Gastroesophageal sphincter (tissue), 4 donors: ENCODE data around the gene TMEM106A. TPM values are rescaled to one million over a fixed set of nuclear protein-coding genes. Genes with fewer than 3 reads are reported as not detected.

ENCODE experiments used
- ATAC-seq: fragments of 150-250 bp; one replicate; pipeline ENCODE4 v1.9.1; 2016; ENCODE audit warnings: mild to moderate bottlenecking, moderate library complexity
- H3K27ac ChIP-seq, 4 donors: fragments of 200-600 bp; sonication (generic) in 3 of 4; 1 replicate in 3 of 4; 2 replicates in 1 of 4; pipeline ENCODE4 v1.5.1; 2016 to 2019
- H3K27me3 ChIP-seq: fragments of 200-600 bp; sonication (generic); one replicate; pipeline ENCODE4 v1.5.1; 2019
- H3K36me3 ChIP-seq, 2 donors: fragments of 200-600 bp; sonication (generic); one replicate each; pipeline ENCODE4 v1.5.1; 2019; ENCODE audit warnings: control low read depth in 1 of 2
- H3K4me1 ChIP-seq, 3 donors: fragments of 200-600 bp; sonication (generic); 1 replicate in 2 of 3; 2 replicates in 1 of 3; pipeline ENCODE4 v1.5.1; 2016 to 2019; ENCODE audit warnings: control low read depth in 2 of 3
- H3K4me3 ChIP-seq, 2 donors: fragments of 200-600 bp; sonication (generic); one replicate each; pipeline ENCODE4 v1.5.1; 2019; ENCODE audit warnings: mild to moderate bottlenecking in 1 of 2, moderate library complexity in 1 of 2
- H3K9me3 ChIP-seq, 3 donors: fragments of 200-600 bp; sonication (generic); one replicate each; pipeline ENCODE4 v1.5.1; 2017 to 2019; ENCODE audit warnings: control low read depth in 2 of 3
- EP300 ChIP-seq: sonication (generic); formaldehyde crosslinking; IDR thresholded peaks from one replicate; pipeline ENCODE4 v1.6.1; 2017; ENCODE audit warnings: antibody characterized with exemption, mild to moderate bottlenecking
- POLR2A ChIP-seq, 2 donors: fragments of 450-650 bp; IDR thresholded peaks; one replicate each; pipeline ENCODE4 v1.6.1; 2017; ENCODE audit warnings: antibody characterized with exemption in 2 of 2, mild to moderate bottlenecking in 2 of 2, moderate library complexity in 1 of 2
- POLR2AphosphoS5 ChIP-seq: sonication (generic); formaldehyde crosslinking; IDR thresholded peaks from one replicate; pipeline ENCODE4 v1.6.1; 2017; ENCODE audit warnings: antibody characterized with exemption
- WGBS, 2 donors: methylation state at CpG; one replicate each; pipeline ENCODE4 v1.1.5; 2018; ENCODE audit warnings: low coverage in 1 of 2; 5-methylcytosine and 5-hydroxymethylcytosine counted together
- total RNA-seq, 4 donors: library from RNA; depleted of rRNA; stranded (reverse); fragments of >200 nt; gene quantifications; one replicate each; pipeline ENCODE4 v1.1.0, GENCODE V29; 2016
- TF ChIP-seq, protein P1 (sequence below), 4 experiments: fragments of 200-600 bp in 2 of 4; fragments of 450-650 bp in 2 of 4; sonication (generic) in 1 of 4; IDR thresholded peaks; one replicate each; pipeline ENCODE4 v1.5.1; 2017 to 2019; ENCODE audit warnings: antibody characterized with exemption in 4 of 4, mild to moderate bottlenecking in 2 of 4, moderate library complexity in 2 of 4

Gene TMEM106A
- total RNA-seq, 4 donors from 2014 or later, result 3.7 to 13.5 (median 4.4) TPM

DNA sequence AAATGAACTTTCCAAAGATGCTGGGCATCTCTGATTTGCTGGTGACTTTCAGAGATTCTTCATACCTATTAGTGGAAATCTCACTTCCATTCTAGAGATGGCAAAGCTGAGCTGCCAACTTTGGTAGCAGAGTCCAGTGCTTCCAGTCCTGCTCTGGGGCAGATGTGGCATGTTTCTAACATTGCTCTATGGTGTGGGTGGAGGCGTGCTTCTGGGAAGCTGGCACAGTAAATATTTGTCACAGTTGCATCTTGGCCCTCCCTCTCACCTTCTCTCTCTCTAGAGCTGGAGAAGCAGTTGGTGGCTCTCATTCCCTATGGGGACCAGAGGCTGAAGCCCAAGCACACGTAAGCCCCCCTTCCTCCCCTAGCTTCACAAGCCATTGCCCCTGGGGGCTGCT, 1.9 kb downstream of the TMEM106A start:
- 67 to 88% methylated on average over 1 of the region's 2 CpGs for WGBS, 2 donors
- Histone ChIP-seq H3K9me3 (no peaks in the 10 kb centered on the region), H3K4me1 (peaks cover 0 to 28% (median 0%) of the 10 kb centered on the region in 3 donors), H3K36me3 (peaks cover 0 to 50% of the 10 kb centered on the region in 2 donors), H3K27me3 (no peaks in the 10 kb centered on the region), H3K27ac (no peak overlapping the region), H3K4me3 (no peak overlapping the region)
- no peak for ATAC-seq
- TF ChIP-seq, protein P1, sequence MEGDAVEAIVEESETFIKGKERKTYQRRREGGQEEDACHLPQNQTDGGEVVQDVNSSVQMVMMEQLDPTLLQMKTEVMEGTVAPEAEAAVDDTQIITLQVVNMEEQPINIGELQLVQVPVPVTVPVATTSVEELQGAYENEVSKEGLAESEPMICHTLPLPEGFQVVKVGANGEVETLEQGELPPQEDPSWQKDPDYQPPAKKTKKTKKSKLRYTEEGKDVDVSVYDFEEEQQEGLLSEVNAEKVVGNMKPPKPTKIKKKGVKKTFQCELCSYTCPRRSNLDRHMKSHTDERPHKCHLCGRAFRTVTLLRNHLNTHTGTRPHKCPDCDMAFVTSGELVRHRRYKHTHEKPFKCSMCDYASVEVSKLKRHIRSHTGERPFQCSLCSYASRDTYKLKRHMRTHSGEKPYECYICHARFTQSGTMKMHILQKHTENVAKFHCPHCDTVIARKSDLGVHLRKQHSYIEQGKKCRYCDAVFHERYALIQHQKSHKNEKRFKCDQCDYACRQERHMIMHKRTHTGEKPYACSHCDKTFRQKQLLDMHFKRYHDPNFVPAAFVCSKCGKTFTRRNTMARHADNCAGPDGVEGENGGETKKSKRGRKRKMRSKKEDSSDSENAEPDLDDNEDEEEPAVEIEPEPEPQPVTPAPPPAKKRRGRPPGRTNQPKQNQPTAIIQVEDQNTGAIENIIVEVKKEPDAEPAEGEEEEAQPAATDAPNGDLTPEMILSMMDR (IDR thresholded peaks at IDR 0.05), result no peak
- TF ChIP-seq POLR2A (IDR thresholded peaks at IDR 0.05), result no peak
- no peak for TF ChIP-seq EP300
- TF ChIP-seq POLR2AphosphoS5, result no peak

DNA sequence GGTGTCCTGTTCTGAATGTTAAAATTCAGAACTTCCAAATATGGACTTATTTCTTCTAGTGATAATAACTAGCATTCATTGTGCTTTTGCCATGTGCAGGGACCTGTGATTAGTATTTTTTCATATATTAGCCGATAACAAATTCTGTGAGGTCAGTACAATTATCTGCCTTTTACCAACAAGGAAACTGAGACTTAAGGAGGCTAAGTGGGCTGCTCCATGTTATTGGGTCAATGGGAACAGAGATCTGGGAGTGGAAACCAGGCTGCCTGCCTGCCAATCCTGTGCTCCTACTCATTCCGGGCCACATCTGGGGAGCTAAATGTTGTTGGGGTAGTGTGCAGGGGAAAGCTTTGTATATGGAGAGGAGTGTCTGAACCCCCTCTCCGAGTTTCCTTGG, 3.7 kb downstream of the TMEM106A start:
- H3K9me3 ChIP-seq, result no peaks in the 10 kb centered on the region
- peaks cover 0 to 35% (median 0%) of the 10 kb centered on the region in 3 donors for H3K4me1 ChIP-seq
- peaks cover 0 to 32% of the 10 kb centered on the region in 2 donors for H3K36me3 ChIP-seq
- no peak overlapping the region for H3K27ac ChIP-seq
- TF ChIP-seq EP300 (no peak), POLR2AphosphoS5 (no peak), POLR2A (IDR thresholded peaks at IDR 0.05) (no peak)
- TF ChIP-seq, protein P1 (IDR thresholded peaks at IDR 0.05), result no peak
- H3K27me3 ChIP-seq, result no peaks in the 10 kb centered on the region
- 82 to 93% methylated on average over 3 of the region's 3 CpGs for WGBS, 2 donors
- H3K4me3 ChIP-seq, result no peak overlapping the region
- no peak for ATAC-seq

DNA sequence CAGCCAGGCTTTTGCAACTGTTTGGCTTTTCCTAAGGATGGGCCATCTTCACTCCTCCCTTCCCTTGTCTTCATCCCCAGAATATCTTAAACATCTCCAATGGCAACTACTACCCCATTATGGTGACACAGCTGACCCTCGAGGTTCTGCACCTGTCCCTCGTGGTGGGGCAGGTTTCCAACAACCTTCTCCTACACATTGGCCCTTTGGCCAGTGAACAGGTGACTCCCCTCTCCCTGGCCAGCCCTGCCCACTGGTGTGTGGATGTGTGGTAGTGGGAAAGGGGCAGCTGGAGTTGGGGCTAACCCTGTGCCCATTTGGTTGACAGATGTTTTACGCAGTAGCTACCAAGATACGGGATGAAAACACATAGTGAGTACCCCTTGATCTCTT, 4.7 kb downstream of the TMEM106A start:
- Histone ChIP-seq H3K36me3 (peaks cover 0 to 30% of the 10 kb centered on the region in 2 donors), H3K27me3 (no peaks in the 10 kb centered on the region), H3K27ac (no peak overlapping the region), H3K4me3 (no peak overlapping the region), H3K4me1 (peaks cover 0 to 29% (median 0%) of the 10 kb centered on the region in 3 donors), H3K9me3 (no peaks in the 10 kb centered on the region)
- 57% methylated on average over 2 of the region's 4 CpGs; no CpG with 5 or more reads in 1 of the 2 donors for WGBS, 2 donors
- TF ChIP-seq, protein P1 (IDR thresholded peaks at IDR 0.05), result no peak
- TF ChIP-seq EP300, result no peak
- no peak for TF ChIP-seq POLR2A (IDR thresholded peaks at IDR 0.05)
- no peak for TF ChIP-seq POLR2AphosphoS5
- ATAC-seq, result no peak

DNA sequence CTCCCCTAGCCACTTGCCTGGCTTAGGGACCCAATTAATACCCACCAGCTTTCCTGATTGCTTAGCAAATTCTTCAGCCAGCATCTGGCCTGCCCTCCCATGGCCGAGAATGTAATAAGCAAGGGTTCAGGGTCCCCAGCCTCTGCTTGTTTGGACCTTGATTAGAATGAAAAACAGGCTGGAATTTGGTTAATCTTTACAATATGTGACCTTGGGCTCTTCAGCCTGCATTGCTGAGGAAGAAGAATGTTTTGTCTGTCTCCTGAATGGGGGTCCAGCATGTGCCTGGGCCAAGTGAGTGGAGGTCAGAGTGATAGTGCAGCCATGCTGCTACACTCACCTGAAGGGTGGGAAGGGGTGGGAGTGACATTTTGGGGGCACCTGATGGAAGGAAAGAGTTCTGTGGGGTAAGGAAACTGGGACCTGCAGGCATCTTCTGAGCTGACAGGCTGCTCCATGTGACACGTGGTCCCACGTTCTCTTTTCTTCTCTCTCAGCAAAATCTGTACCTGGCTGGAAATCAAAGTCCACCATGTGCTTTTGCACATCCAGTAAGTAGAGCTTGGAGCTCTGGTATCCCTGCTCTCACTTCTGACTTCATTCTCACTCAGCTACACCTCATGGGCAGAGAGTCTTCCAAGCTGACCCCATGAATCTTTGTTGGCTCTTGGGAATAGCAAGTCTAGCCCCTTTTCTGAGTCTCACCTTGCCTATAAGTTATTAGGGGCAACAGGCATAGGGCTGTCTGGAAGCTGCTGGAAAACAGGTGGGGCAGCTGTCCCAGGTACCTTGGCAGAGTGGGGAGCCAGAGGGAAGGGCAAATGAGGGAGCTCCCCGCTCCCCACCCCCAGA, 5.3 kb downstream of the TMEM106A start:
- WGBS, 2 donors, result 90 to 96% methylated on average over 2 to 3 of the region's 4 CpGs
- Histone ChIP-seq H3K36me3 (peaks cover 0 to 30% of the 10 kb centered on the region in 2 donors), H3K9me3 (no peaks in the 10 kb centered on the region), H3K4me1 (peaks cover 0 to 26% (median 0%) of the 10 kb centered on the region in 3 donors), H3K27me3 (no peaks in the 10 kb centered on the region), H3K4me3 (no peak overlapping the region), H3K27ac (no peak overlapping the region)
- no peak for ATAC-seq
- TF ChIP-seq EP300 (no peak), POLR2AphosphoS5 (no peak), POLR2A (IDR thresholded peaks at IDR 0.05) (no peak)
- TF ChIP-seq, protein P1 (IDR thresholded peaks at IDR 0.05), result no peak

DNA sequence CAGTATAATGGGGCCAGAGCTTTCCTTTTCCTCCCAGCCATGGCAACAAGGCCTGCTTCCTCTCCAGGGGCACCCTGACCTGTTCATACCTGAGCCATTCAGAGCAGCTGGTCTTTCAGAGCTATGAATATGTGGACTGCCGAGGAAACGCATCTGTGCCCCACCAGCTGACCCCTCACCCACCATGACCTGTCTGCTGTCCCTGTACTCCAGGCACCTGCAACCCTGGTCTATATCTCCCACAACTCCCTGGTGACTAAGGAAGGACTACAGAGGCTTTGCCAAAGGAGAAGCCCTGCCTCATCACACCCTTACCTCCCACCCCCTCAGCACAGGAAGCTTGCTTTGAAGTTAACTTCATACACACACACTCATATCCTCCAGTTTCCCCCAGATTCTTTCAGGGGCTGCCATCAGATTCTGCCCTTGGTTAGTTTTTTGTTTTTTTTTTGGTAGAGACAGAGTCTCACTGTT, 6.0 kb downstream of the TMEM106A start:
- 82% methylated on average over 2 of the region's 2 CpGs; no CpG with 5 or more reads in 1 of the 2 donors for WGBS, 2 donors
- H3K27me3 ChIP-seq, result no peaks in the 10 kb centered on the region
- H3K4me1 ChIP-seq, result peaks cover 0 to 19% (median 0%) of the 10 kb centered on the region in 3 donors
- TF ChIP-seq, protein P1 (IDR thresholded peaks at IDR 0.05), result no peak
- TF ChIP-seq POLR2AphosphoS5 (no peak), EP300 (no peak), POLR2A (IDR thresholded peaks at IDR 0.05) (no peak)
- no peak overlapping the region for H3K27ac ChIP-seq
- no peak overlapping the region for H3K4me3 ChIP-seq
- no peak for ATAC-seq
- peaks cover 0 to 30% of the 10 kb centered on the region in 2 donors for H3K36me3 ChIP-seq
- no peaks in the 10 kb centered on the region for H3K9me3 ChIP-seq
